HG02943 (cell line): ENCODE results near the gene TRPV4.

Experiments
- ATAC-seq: cut with Tn5 transposase; IDR thresholded peaks from one replicate; pipeline ENCODE4 v1.9.1; 2021; ENCODE audit warnings: mild to moderate bottlenecking, low read depth, moderate library complexity; ENCODE audit not compliant: unreplicated experiment

TRPV4 gene

GRCh38 chr12:109810954-109811623 is 22.1 kb downstream of the TRPV4 start:
- no peak for ATAC-seq

- ATAC-seq = no peak
These were observed 24.1 kb downstream of the TRPV4 start for GRCh38 chr12:109808876-109809646.

DNA sequence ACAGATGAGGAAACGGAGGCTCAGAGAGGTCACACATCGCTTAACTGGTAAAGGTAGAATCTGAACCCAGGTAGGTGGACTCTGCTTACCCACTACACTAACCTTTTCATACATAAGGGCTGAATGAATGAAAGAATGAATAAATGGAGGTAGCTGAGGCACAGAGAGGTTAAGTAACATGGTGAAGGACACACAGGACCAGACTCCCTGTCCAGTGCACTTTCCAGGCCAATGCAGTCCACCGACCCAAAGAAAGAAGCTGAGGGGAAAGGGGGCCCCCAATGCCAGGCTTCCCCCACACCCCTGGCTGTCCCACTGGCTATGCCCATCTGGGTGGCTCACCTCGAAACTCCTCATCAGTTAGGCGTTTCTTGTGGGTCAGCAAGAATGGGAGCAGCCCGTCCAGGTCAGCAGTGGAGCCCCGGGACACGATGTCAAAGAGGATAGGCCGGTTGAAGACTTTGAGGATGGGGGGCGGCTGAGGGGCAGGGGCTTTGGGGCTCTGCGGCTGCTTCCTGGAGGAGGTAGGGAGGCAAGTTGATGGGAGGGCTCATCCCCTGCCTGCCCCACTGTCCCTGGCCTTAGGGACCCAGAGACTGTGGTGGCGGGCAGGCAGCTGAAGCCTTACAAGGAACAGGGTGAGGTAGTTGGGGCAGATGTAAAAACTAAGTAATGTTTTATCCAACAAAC is 25.1 kb downstream of the TRPV4 start:
- no peak for ATAC-seq

- ATAC-seq = no peak
These were observed 28.1 kb downstream of the TRPV4 start for GRCh38 chr12:109804820-109805761.

- no peak for ATAC-seq
These were observed 29.5 kb downstream of the TRPV4 start for GRCh38 chr12:109803678-109804077.

DNA sequence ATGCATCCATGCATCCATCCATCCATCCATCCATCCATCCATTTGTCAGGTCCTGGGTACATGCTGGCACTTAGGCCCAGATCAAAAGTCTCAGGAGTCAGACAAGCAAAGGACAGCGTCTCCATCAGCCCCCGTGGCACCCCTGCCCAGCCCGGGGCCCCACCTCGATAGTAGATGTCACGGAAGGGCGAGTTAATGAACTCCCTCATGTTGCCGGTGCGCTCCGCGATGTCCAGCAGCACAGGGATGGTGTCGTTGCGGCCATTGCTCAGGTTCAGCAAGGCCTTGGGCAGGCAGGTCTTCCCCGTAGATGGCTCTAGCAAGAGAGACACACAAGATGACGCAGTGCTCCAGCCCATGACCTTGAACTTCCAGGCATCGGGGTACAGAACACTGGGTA is 30.4 kb downstream of the TRPV4 start:
- ATAC-seq = no peak

DNA sequence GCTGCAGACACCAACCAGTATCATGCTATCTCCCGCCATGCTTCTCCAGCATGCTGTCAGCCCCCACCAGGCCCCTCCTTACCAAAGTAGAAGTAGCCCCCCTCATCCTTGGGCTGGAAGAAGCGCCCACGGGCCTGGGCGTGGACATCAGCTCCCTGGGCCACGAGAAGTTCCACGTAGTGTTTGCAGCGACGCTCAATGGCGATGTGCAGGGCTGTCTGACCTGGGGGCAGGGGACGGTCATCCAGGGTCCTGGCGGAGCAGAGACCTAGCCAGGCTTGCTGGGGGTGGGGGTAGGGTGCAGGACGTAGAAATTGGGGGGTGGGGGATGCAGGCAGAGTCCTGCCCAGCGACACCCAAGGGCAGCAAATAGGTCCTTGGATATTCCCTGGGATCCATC is 32.7 kb downstream of the TRPV4 start:
- ATAC-seq = no peak

GRCh38 chr12:109798691-109799090 is 34.5 kb downstream of the TRPV4 start:
- no peak for ATAC-seq

DNA sequence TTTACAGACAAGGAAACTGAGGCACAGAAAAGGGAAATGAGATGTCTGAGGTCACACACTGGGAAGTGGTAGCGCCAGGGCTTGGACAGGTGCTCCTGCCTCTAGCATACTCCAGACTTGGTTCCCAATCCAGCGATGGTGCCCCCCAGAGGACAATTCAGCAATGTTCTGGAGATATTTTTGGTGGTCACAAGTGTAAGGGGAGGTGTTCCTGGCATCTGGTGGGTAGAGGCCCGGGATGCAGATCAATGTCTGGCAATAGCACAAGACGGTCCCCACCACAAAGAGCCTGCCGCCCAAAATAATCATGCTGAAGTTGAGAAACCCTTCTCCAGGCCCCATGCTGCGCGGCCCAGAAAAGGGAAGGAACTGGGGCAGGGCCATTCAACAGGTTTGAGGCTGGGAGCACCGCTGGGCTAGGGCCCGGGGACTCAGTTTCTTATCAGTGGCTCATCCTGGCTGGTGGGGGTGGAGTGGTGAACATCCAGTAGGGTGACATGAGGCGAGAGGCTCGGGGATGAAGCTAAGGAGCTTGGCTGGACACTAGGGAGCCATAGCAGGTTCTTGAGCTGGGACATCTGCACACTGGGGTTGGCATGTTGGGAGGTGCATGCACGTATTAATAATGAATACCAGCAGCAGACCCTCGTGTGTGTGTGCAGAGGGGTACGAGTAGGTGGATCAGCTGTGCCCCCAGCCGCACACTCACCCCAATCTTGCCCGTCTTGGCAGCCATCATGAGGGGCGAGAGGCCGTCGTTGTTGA is 35.1 kb downstream of the TRPV4 start:
- no peak for ATAC-seq

DNA sequence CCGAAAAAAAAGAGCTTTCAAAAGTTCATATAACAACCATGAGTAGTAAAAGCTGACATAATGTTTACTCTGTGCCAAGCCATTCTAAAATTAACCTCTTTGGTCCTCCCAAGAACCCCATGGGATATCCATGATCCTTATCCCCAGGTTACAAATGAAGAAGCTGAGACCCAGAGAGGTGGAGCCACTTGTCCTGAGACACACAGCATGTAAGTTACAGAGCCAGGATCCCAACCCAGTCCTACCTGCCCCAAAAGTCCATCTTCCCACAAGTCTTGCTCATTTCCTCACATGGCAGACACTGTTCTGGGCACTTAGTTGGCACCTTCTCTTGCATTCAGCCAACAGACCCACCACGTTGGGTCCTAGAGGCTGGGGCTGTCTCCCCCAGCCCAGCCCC is 37.1 kb downstream of the TRPV4 start:
- no peak for ATAC-seq

DNA sequence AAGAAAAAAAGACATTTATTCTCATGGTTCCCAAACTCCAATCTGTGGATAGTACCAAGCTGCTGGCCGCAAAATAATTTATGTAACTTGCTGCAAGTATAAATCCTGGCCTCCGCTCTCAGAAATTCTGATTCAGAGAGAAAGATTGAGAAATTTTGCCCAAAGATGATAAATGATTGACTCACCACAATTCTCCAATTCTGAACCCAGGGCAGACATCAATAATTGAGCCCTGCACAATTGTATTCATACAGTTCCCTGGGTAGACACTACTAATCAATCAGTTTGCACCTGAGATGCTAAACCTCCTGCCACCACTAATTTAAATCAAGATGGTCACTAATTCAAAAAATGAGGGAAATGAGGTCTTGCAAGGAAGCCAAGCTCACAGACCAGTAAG is 38.2 kb downstream of the TRPV4 start:
- ATAC-seq = no peak

DNA sequence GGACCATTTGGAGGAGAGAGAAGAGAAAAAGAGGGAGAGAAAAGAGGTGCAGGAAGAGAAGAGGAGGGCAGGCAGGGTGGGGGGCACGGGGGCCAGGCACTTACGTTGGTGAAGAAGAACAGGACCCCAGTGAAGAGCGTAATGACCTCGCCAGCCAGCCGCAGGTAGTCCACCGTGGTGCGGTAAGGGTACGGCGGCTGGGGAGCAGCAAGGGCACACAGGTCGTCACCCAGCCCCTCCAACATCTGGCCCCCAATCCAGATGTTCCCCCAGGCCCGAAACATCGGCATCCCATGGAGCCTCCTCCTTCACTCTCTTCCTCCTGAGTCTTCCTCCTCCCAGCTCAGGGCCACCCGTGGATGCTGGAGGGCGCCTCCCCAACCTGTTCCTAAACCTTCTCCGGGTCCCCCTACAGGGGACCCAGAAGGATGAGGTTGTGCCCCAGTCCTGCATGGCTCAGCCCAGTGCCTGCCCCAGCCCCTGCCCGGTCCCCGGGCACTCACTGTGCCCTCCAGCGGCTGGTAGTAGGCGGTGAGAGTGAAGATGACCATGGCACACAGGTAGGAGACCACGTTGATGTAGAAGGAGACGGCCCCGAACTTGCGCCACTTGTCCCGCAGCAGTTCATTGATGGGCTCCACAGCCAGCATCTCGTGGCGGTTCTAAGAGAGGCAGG is 39.2 kb downstream of the TRPV4 start:
- no peak for ATAC-seq

- ATAC-seq = no peak
These were observed 39.8 kb downstream of the TRPV4 start for GRCh38 chr12:109793411-109793810.

DNA sequence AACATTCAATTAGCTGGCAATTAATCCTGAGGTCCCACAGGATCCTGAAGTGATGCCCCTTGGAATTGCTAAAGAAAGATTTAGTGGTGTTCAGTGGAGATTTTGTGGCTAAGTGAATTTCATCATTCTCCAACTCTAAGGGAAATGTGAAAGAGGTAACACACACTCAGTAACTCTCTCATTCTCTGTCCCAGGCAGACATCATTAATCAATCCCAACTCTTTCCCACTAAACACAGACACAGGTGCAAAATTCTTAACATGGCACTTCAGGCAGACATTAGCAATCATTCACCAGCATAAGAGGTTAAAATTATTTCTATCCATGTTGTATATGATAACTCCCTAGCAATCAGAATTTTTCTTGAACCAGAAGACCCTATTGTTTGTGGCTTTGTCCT is 40.2 kb downstream of the TRPV4 start:
- no peak for ATAC-seq

DNA sequence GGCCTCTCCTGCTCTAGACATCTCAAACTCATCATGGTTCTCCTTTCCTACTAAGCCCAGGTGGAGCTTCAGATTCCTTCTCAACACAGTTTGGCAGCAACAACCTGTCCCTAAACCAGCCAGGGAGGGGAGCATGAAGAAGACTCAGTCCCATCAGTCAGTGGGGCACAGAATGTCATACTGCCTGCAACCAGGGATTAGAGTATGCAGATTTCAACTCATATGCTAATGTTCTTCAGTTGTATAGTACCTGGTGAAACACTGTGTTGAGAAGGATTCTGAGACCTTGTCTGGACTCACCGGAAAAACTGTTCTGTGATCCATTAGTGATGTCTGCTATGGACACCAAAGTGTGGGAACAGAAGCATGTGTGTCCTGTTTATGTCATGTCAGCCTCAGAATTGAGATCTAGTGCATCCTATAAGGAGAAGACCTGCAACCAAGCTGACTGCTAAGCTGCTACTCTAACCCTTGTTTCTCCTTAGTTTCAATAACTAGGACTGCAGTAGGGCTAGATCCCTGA is 43.6 kb downstream of the TRPV4 start:
- ATAC-seq = no peak

DNA sequence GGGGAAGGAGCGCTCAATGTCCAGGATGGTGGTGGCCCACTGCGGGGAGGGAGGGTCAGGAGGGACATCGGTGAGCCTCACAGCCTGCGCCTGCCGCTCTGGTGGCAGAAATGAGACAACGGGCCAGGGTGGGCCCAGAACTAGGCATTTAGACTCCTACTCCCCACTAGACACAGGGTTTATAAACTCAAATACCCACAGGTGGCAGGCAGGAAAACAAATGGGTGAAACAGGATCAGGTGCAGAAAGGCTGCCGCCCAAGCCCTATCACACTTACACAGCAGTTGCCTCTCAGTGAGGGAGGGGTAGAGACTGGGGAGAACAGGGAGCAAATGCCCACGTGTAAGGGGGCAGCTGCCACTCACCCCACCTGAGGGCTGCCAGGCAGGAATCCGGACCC is 46.4 kb downstream of the TRPV4 start:
- ATAC-seq = no peak

DNA sequence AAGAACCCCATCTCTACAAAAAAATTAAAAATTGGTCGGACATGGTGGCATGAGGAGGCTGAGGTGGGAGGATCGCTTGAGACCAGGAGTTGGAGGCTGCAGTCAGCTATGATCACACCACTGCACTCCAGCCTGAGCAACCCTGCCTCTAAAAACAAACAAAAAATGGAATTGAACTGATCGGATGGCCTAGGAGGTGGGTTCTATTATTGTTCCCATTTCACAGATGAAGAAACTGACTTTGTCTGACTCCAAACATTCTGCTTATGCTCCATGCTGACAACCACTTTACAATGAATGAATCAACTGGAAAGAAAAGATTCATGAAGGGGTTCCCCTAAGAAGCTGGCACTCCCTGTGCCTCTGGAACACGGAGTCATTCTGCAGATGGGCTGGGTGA is 47.3 kb downstream of the TRPV4 start:
- ATAC-seq = no peak

GRCh38 chr12:109783965-109784244 is 49.3 kb downstream of the TRPV4 start:
- ATAC-seq = no peak
